ENCODE data around the gene MTFR1L. TPM values are rescaled to one million over a fixed set of nuclear protein-coding genes. Genes with fewer than 3 reads are reported as not detected.

MTFR1L gene
- total RNA-seq, 1 experiment from 2014 or later: 32.5 TPM

DNA sequence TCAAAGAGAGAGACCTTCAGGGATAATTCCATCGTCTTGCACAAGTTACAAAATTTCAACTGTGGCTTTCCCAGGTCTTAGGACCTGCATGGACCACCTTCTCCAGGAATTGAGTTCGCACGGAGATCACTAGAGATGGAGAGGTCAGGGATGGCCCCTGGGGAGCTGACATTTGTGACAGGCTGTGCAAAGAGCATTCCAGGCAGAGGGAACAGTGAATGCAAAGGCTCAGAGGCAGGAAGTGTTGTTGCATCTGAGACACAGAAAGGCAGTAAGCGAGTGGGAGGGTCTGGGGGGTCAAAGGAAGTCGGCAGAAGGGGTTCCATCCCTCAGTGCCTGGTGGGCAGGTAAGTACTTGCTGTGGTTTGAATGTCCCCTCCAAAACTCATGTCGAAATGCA is 29.3 kb upstream of the MTFR1L start:
- Histone ChIP-seq H4K8ac (replicated peaks; ENCODE audit: insufficient read length, low read depth, low read length) (no peak overlapping the region), H3K9me3 (ENCODE audit: control insufficient read depth, low read depth, low read length) (no peaks in the 10 kb centered on the region), H3K23ac (ENCODE audit: insufficient read length, low read depth, low read length) (no peak overlapping the region), H3K4me1 (ENCODE audit: insufficient read depth, low read length) (no peaks in the 10 kb centered on the region), H3K18ac (ENCODE audit: insufficient read length, low read depth, low read length) (no peak overlapping the region), H3K14ac (ENCODE audit: insufficient read depth, low read length) (no peak overlapping the region), H3K79me2 (ENCODE audit: insufficient read depth, low read length) (no peaks in the 10 kb centered on the region), H2BK5ac (ENCODE audit: insufficient read length, low read length) (no peak overlapping the region), H3K27me3 (ENCODE audit: insufficient read depth, low read length) (no peaks in the 10 kb centered on the region), H3K9ac (ENCODE audit: extremely low read depth, insufficient read length, low read length) (no peak overlapping the region), H4K91ac (ENCODE audit: insufficient read length, low read depth, low read length) (no peak overlapping the region), H3K27ac (ENCODE audit: insufficient read length, low read depth, low read length) (no peak overlapping the region), H2BK15ac (ENCODE audit: low read depth, low read length) (no peak overlapping the region), H3K56ac (ENCODE audit: insufficient read length, low read depth, low read length) (no peak overlapping the region), H3K4ac (ENCODE audit: low read depth, low read length) (no peak overlapping the region), H3T11ph (ENCODE audit: low read length) (no peak overlapping the region), H2AK5ac (ENCODE audit: insufficient read length, low read length) (no peak overlapping the region), H2AFZ (ENCODE audit: low read length) (no peak overlapping the region), H4K5ac (ENCODE audit: insufficient read length, low read depth, low read length) (no peak overlapping the region), H2BK12ac (ENCODE audit: insufficient read length, low read depth, low read length) (no peak overlapping the region), H3K4me2 (ENCODE audit: insufficient read depth, insufficient read length, low read length) (no peak overlapping the region), H2BK120ac (ENCODE audit: low read depth, low read length, poor library complexity, severe bottlenecking) (no peak overlapping the region), H3K23me2 (ENCODE audit: insufficient read length, low read depth, low read length, poor library complexity, severe bottlenecking) (no peaks in the 10 kb centered on the region), H2BK20ac (ENCODE audit: low read depth, low read length, poor library complexity, severe bottlenecking) (no peak overlapping the region), H4K20me1 (ENCODE audit: control insufficient read depth, insufficient read depth, insufficient read length) (no peaks in the 10 kb centered on the region), H3K79me1 (ENCODE audit: insufficient read depth, low read depth, low read length, poor library complexity, severe bottlenecking) (no peaks in the 10 kb centered on the region)
- DNase-seq: no peak
- Mint-ChIP-seq H3K36me3 (ENCODE audit: insufficient read depth in 1 of 3, low read depth in 3 of 3) (peaks cover 0 to 2% (median 1%) of the 10 kb centered on the region in 3 experiments; a peak in 1 of 7 replicates), H3K27me3 (ENCODE audit: low read depth) (no peaks in the 10 kb centered on the region; the same call in 1 of the 2 replicates), H3K4me1 (peaks cover 0 to 7% of the 10 kb centered on the region in 2 experiments; a peak in 3 of 4 replicates), H3K27ac (peak overlapping the region in 1 of 3 experiments; percentile 34; a peak in 1 of 7 replicates), H3K4me3 (no peak overlapping the region), H3K9me3 (no peaks in the 10 kb centered on the region)
- TF ChIP-seq, protein P1, sequence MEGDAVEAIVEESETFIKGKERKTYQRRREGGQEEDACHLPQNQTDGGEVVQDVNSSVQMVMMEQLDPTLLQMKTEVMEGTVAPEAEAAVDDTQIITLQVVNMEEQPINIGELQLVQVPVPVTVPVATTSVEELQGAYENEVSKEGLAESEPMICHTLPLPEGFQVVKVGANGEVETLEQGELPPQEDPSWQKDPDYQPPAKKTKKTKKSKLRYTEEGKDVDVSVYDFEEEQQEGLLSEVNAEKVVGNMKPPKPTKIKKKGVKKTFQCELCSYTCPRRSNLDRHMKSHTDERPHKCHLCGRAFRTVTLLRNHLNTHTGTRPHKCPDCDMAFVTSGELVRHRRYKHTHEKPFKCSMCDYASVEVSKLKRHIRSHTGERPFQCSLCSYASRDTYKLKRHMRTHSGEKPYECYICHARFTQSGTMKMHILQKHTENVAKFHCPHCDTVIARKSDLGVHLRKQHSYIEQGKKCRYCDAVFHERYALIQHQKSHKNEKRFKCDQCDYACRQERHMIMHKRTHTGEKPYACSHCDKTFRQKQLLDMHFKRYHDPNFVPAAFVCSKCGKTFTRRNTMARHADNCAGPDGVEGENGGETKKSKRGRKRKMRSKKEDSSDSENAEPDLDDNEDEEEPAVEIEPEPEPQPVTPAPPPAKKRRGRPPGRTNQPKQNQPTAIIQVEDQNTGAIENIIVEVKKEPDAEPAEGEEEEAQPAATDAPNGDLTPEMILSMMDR (conservative IDR thresholded peaks at IDR 0.05): no peak
- no CpG with 5 or more reads among the region's 6 CpGs for WGBS (ENCODE audit: extremely low coverage, insufficient read length, low lambda C conversion rate)
